Measurements from ENCODE around the gene BEST2. TPM values are rescaled to one million over a fixed set of nuclear protein-coding genes. Genes with fewer than 3 reads are reported as not detected.
"Not testable (repeated sequence)": the region's sequence is repeated elsewhere in the genome, so short reads cannot be mapped to it uniquely, and the experiment has no call there.

BEST2 gene
- polyA plus RNA-seq: not detected

GRCh38 chr19:12751635-12752034 lies at the start of gene BEST2:
TSS of gene BEST2 (plus strand) at chr19:12751791. CDS start at chr19:12752593, 802 bp downstream.
- Mint-ChIP-seq H3K27ac (no peak within 1 kb of the TSS), H3K4me3 (no peak within 1 kb of the TSS), H3K4me1 (peaks cover 0 to 6% of the 10 kb centered on the region in 2 donors), H3K36me3 (peaks cover 7 to 16% (median 11%) of the 10 kb centered on the region in 3 donors), H3K27me3 (ENCODE audit: low read depth in 3 of 3) (peaks cover 0 to 9% (median 5%) of the 10 kb centered on the region in 3 donors), H3K9me3 (peaks cover 0 to 1% (median 0%) of the 10 kb centered on the region in 6 donors)
- no peak for DNase-seq

DNA sequence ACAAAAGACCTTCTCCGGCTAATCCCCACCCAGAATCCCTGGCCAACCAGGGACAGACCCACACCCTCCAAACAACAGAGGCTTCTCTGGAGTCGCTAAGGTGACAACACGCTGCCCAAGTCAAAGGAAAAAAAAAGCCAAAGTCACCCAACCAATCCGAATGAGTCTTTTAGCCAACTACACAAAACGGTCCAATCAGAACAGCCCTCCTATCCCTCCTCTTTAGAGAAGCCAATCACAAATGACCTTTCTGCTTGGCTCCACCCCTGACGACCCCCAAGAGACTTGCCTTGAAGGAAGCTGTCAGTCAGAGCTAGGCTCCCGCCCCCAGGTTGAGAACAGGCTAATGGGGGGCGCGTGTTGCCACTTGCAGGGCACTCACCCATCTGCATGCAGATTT lies 48.5 kb upstream of the BEST2 start:
- H3K4me1 Mint-ChIP-seq: peaks cover 2 to 4% of the 10 kb centered on the region in 2 donors
- no peak overlapping the region for H3K27ac Mint-ChIP-seq
- DNase-seq: no peak

GRCh38 chr19:12705169-12705568 lies 46.4 kb upstream of the BEST2 start:
- DNase-seq: no peak
- no peaks in the 10 kb centered on the region for H3K4me1 Mint-ChIP-seq
- H3K36me3 Mint-ChIP-seq: peaks cover 4 to 24% (median 8%) of the 10 kb centered on the region in 3 donors
- no peak overlapping the region for H3K4me3 Mint-ChIP-seq
- no peaks in the 10 kb centered on the region for H3K9me3 Mint-ChIP-seq
- no peak overlapping the region for H3K27ac Mint-ChIP-seq
- H3K27me3 Mint-ChIP-seq (ENCODE audit: low read depth in 3 of 3): peaks cover 0 to 1% (median 0%) of the 10 kb centered on the region in 3 donors

More for the DNA sequence above, 48.5 kb upstream of the BEST2 start:
- H3K36me3 Mint-ChIP-seq: peaks cover 4 to 22% (median 7%) of the 10 kb centered on the region in 3 donors
- H3K9me3 Mint-ChIP-seq: no peaks in the 10 kb centered on the region
- no peak overlapping the region for H3K4me3 Mint-ChIP-seq
- H3K27me3 Mint-ChIP-seq (ENCODE audit: low read depth in 3 of 3): peaks cover 0 to 1% (median 1%) of the 10 kb centered on the region in 3 donors

DNA sequence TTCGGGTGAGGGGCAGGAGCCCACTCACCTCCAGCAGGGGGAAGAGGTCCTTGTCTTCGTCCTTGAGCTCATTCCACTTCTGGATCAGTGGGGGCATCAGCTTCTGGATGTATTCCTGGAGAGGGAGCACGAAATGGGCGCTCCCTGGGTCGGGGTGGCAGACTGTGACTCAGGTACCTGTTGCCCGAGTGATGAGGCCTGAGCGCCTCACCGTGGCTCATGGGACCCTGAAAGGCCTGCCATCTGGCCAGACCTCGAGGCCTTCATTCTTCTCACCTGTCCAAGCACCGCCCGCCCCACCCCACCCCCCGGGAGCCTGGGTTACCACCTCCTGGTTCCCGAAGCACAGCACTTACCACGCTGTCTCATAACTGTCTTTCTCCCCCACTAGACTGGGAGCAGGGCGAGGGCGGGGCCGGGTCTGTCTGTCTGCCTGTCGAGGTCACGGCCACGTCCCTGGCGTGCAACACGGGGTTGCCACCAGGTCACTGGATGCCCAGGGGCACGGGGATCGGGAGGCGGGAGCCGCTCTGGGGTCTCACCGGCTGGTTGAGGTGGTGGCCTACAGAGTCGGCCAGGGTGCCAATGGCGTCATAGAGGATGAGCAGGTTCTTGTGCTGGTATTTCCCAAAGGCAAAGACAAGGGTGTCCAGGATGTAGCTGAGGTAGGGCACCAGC lies 45.8 kb upstream of the BEST2 start:
- DNase-seq: no peak
- Mint-ChIP-seq H3K36me3 (peaks cover 4 to 28% (median 12%) of the 10 kb centered on the region in 3 donors), H3K9me3 (no peaks in the 10 kb centered on the region), H3K4me3 (no peak overlapping the region), H3K27ac (no peak overlapping the region), H3K4me1 (no peaks in the 10 kb centered on the region), H3K27me3 (ENCODE audit: low read depth in 3 of 3) (peaks cover 0 to 1% (median 0%) of the 10 kb centered on the region in 3 donors)

GRCh38 chr19:12706332-12706718 lies 45.3 kb upstream of the BEST2 start:
- H3K36me3 Mint-ChIP-seq: peaks cover 4 to 28% (median 12%) of the 10 kb centered on the region in 3 donors
- H3K27me3 Mint-ChIP-seq (ENCODE audit: low read depth in 3 of 3): peaks cover 0 to 1% (median 0%) of the 10 kb centered on the region in 3 donors
- no peak for DNase-seq
- no peak overlapping the region for H3K4me3 Mint-ChIP-seq
- H3K9me3 Mint-ChIP-seq: no peaks in the 10 kb centered on the region
- H3K4me1 Mint-ChIP-seq: no peaks in the 10 kb centered on the region
- H3K27ac Mint-ChIP-seq: no peak overlapping the region

DNA sequence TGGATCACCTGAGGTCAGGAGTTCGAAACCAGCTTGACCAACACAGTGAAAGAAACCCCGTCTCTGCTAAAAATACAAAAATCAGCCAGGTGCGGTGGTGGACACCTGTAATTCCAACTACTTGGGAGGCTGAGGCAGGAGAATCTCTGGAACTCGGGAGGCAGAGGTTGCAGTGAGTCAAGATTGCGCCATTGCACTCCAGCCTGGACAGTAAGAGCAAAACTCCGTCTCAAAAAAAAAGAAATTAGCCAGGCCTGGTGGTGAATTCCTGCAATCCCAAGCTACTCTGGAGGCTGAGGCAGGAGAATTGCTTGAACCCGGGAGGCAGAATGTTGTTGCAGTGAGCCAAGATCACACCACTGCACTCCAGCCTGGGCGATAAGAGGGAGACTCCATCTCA lies 43.0 kb upstream of the BEST2 start:
- Mint-ChIP-seq H3K27me3 (ENCODE audit: low read depth in 3 of 3) (peaks cover 0 to 1% (median 0%) of the 10 kb centered on the region in 3 donors), H3K27ac (no peak overlapping the region), H3K36me3 (peaks cover 0 to 32% (median 7%) of the 10 kb centered on the region in 3 donors), H3K9me3 (no peaks in the 10 kb centered on the region), H3K4me3 (no peak overlapping the region), H3K4me1 (no peaks in the 10 kb centered on the region)
- DNase-seq: no peak

DNA sequence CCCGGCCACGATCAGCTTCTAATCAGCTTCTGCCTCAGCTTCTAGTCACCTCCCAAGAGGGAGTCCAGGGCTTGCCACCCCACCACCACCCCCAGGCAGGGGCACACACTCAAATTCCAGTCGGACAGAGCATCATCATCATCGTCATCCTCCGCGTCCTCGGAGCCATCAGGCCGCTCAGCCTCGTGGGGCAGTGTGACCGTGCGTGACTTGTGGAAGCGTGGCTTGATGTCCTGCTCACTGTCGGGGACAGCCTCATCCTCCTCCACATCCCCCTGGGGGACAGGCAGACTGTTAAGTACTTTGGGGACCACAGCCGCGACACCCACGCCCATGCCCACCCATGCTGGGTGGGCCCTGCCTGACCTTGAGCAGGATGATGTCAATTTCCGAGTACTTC lies 40.4 kb upstream of the BEST2 start:
- no peaks in the 10 kb centered on the region for H3K27me3 Mint-ChIP-seq (ENCODE audit: low read depth in 3 of 3)
- H3K4me3 Mint-ChIP-seq: no peak overlapping the region
- no peaks in the 10 kb centered on the region for H3K4me1 Mint-ChIP-seq
- H3K27ac Mint-ChIP-seq: no peak overlapping the region
- DNase-seq: no peak
- H3K9me3 Mint-ChIP-seq: no peaks in the 10 kb centered on the region
- peaks cover 0 to 30% (median 8%) of the 10 kb centered on the region in 3 donors for H3K36me3 Mint-ChIP-seq

- not testable (repeated sequence) for H3K9me3 Mint-ChIP-seq; H3K4me3 Mint-ChIP-seq; H3K4me1 Mint-ChIP-seq; H3K27me3 Mint-ChIP-seq (ENCODE audit: low read depth in 3 of 3); H3K27ac Mint-ChIP-seq
- DNase-seq: peak in 1 of 3 donors; percentile 43
- peaks cover 0 to 28% (median 8%) of the 10 kb centered on the region in 3 donors for H3K36me3 Mint-ChIP-seq
Observed at GRCh38 chr19:12712077-12712476, 39.5 kb upstream of the BEST2 start.

DNA sequence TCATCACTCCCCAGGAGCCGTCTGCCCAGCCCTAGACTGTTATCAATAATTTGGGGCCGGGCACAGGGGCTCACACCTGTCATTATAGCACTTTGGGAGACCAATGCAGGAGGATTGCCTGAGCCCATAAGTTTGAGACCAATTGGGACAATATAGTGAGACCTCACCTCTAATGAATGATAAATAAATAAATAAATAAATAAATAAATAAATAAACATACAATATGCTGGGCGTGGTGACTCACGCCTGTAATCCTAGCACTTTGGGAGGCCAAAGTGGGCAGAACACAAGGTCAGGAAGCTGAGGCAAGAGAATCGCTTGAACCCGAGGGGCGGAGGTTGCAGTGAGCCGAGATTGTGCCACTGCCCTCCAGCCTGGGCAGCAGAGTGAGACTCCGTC lies 38.3 kb upstream of the BEST2 start:
- not testable (repeated sequence) for H3K9me3 Mint-ChIP-seq; H3K4me1 Mint-ChIP-seq; DNase-seq; H3K4me3 Mint-ChIP-seq; H3K27ac Mint-ChIP-seq; H3K27me3 Mint-ChIP-seq (ENCODE audit: low read depth in 3 of 3)
- H3K36me3 Mint-ChIP-seq: peaks cover 0 to 28% (median 8%) of the 10 kb centered on the region in 3 donors

GRCh38 chr19:12715102-12715501 lies 36.5 kb upstream of the BEST2 start:
- H3K4me3 Mint-ChIP-seq: no peak overlapping the region
- peaks cover 8% of the 10 kb centered on the region in 2 donors for H3K4me1 Mint-ChIP-seq
- H3K36me3 Mint-ChIP-seq: peaks cover 0 to 25% (median 8%) of the 10 kb centered on the region in 3 donors
- peaks cover 0 to 2% (median 2%) of the 10 kb centered on the region in 3 donors for H3K27me3 Mint-ChIP-seq (ENCODE audit: low read depth in 3 of 3)
- H3K9me3 Mint-ChIP-seq: no peaks in the 10 kb centered on the region
- DNase-seq: no peak
- no peak overlapping the region for H3K27ac Mint-ChIP-seq

GRCh38 chr19:12715929-12716328 lies 35.7 kb upstream of the BEST2 start:
- no peak overlapping the region for H3K27ac Mint-ChIP-seq
- H3K9me3 Mint-ChIP-seq: no peaks in the 10 kb centered on the region
- H3K27me3 Mint-ChIP-seq (ENCODE audit: low read depth in 3 of 3): peaks cover 2 to 4% (median 3%) of the 10 kb centered on the region in 3 donors

DNA sequence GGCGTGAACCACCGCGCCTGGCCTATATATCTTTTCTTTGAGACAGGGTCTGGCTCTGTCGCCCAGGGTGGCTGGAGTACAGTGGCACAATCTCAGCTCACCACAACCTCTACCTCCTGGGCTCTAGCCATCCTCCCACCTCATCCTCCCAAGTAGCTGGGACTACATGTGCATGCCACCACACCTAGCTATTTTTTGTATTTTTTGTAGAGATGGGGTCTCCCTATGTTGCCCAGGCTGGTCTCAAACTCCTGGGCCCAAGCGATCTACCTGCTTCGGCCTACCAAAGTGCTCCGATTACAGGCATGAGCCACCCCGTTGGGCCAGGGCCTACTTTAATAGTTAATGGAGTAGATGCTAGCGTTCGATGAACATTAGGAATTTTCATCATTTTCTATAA lies 31.3 kb upstream of the BEST2 start:
- H3K4me1 Mint-ChIP-seq: peaks cover 41 to 47% of the 10 kb centered on the region in 2 donors
- peaks cover 18 to 21% (median 19%) of the 10 kb centered on the region in 3 donors for H3K27me3 Mint-ChIP-seq (ENCODE audit: low read depth in 3 of 3)
- peaks cover 0 to 4% (median 4%) of the 10 kb centered on the region in 3 donors for H3K36me3 Mint-ChIP-seq
- H3K4me3 Mint-ChIP-seq: peak overlapping the region; percentile 63 to 92 (median 74)
- H3K27ac Mint-ChIP-seq: peak overlapping the region in 4 of 6 donors; percentile 40 to 84 (median 76)
- H3K9me3 Mint-ChIP-seq: no peaks in the 10 kb centered on the region
- no peak for DNase-seq

More at GRCh38 chr19:12715929-12716328, 35.7 kb upstream of the BEST2 start:
- peaks cover 13 to 15% of the 10 kb centered on the region in 2 donors for H3K4me1 Mint-ChIP-seq
- no peak overlapping the region for H3K4me3 Mint-ChIP-seq
- no peak for DNase-seq
- H3K36me3 Mint-ChIP-seq: peaks cover 0 to 20% (median 3%) of the 10 kb centered on the region in 3 donors

- H3K27me3 Mint-ChIP-seq (ENCODE audit: low read depth in 3 of 3): peaks cover 18 to 21% (median 19%) of the 10 kb centered on the region in 3 donors
- H3K4me3 Mint-ChIP-seq: peak overlapping the region; percentile 87 to 93 (median 88)
- DNase-seq: no peak
- no peaks in the 10 kb centered on the region for H3K9me3 Mint-ChIP-seq
- peaks cover 41 to 47% of the 10 kb centered on the region in 2 donors for H3K4me1 Mint-ChIP-seq
- peak overlapping the region; percentile 71 to 94 (median 84) for H3K27ac Mint-ChIP-seq
- H3K36me3 Mint-ChIP-seq: peaks cover 0 to 4% (median 4%) of the 10 kb centered on the region in 3 donors
Observed at GRCh38 chr19:12720851-12721655, 30.5 kb upstream of the BEST2 start.

All from immature natural killer cell (primary cell).